Mucosa of stomach (tissue), 1 donor: Measurements from ENCODE around the gene LMF1.

Experiments
- H3K27me3 ChIP-seq: one replicate; pipeline ENCODE4 v1.7.0; 2013; ENCODE audit warnings: mild to moderate bottlenecking, low read length; ENCODE audit not compliant: control insufficient read depth, insufficient read depth
- H3K36me3 ChIP-seq: one replicate; pipeline ENCODE4 v1.7.0; 2013; ENCODE audit warnings: low read length; ENCODE audit not compliant: control insufficient read depth, insufficient read depth
- H3K4me1 ChIP-seq: one replicate; pipeline ENCODE4 v1.7.0; 2013; ENCODE audit warnings: mild to moderate bottlenecking, low read length; ENCODE audit not compliant: control insufficient read depth, insufficient read depth
- H3K4me3 ChIP-seq: one replicate; pipeline ENCODE4 v1.7.0; 2013; ENCODE audit warnings: low read length
- H3K9ac ChIP-seq: one replicate; pipeline ENCODE4 v1.7.0; 2013; ENCODE audit warnings: mild to moderate bottlenecking, low read length, moderate library complexity
- H3K9me3 ChIP-seq: one replicate; pipeline ENCODE4 v1.7.0; 2013; ENCODE audit warnings: mild to moderate bottlenecking, low read length, moderate library complexity; ENCODE audit not compliant: control insufficient read depth
- donor health status: Pancreatic carcinoma.

Gene LMF1

GRCh38 chr16:896261-897199 lies 74.3 kb downstream of the LMF1 start:
- Histone ChIP-seq H3K36me3 (no peaks in the 10 kb centered on the region), H3K4me1 (no peaks in the 10 kb centered on the region), H3K4me3 (no peak overlapping the region), H3K9me3 (no peaks in the 10 kb centered on the region), H3K27me3 (no peaks in the 10 kb centered on the region), H3K9ac (no peak overlapping the region)

DNA sequence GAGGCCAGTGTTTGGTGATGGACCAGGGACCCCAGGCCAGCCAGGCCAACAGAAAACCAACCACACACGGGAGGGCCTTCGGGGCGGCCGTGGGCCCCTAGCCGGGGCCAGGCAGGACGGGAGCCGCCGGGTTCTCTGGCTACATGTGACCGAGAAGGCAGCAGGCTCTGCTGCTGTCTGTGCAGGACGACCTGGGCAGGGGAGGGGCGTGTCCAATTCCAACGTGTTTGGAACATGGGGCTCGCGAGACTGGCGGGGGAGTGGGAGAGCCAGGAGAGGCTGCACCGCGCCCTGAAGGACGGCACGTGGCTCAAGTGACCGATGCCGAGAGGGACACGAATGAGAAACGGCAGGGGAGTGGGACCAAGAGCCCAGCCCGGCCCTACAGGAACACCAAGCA lies 75.4 kb downstream of the LMF1 start:
- Histone ChIP-seq H3K9ac (no peak overlapping the region), H3K9me3 (no peaks in the 10 kb centered on the region), H3K4me1 (no peaks in the 10 kb centered on the region), H3K36me3 (no peaks in the 10 kb centered on the region), H3K4me3 (no peak overlapping the region), H3K27me3 (no peaks in the 10 kb centered on the region)

DNA sequence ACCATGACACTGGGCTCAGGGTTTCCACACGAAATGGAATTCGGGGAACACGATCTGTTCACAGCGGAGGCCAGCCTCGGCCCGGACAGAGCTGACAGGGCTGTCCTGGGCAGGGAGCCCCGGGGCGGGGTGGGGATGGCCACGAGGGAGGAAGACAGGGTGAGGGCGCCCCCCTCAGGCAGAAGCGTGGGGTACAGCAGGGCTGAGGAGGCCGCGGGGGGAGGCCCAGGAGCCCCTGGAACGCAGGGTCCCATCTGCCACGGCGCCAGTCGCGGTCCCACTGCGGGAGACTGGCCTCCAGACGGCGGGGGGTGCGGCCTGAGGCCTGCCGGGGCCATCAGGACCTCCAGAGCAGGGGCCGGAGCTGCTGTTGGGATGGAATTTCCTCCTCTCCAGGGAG lies 75.9 kb downstream of the LMF1 start:
- Histone ChIP-seq H3K36me3 (no peaks in the 10 kb centered on the region), H3K4me3 (no peak overlapping the region), H3K9me3 (no peaks in the 10 kb centered on the region), H3K27me3 (no peaks in the 10 kb centered on the region), H3K9ac (no peak overlapping the region), H3K4me1 (no peaks in the 10 kb centered on the region)

DNA sequence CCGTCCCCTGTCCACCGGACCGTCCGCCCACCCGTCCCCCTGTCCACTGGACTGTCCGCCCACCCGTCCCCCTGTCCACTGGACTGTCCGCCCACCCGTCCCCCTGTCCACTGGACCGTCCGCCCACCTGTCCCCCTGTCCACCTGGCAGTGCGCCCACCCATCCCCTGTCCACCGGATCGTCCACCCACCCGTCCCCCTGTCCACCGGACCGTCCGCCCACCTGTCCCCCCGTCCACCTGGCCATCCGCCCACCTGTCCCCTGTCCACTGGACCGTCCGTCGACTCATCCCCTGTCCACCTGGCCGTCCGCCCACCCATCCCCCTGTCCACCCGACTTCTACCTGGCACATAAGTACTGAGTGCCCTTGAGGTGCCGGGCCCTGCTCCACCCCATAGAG lies 76.6 kb downstream of the LMF1 start:
- Histone ChIP-seq H3K4me1 (no peaks in the 10 kb centered on the region), H3K27me3 (no peaks in the 10 kb centered on the region), H3K9ac (no peak overlapping the region), H3K4me3 (no peak overlapping the region), H3K9me3 (no peaks in the 10 kb centered on the region), H3K36me3 (no peaks in the 10 kb centered on the region)

DNA sequence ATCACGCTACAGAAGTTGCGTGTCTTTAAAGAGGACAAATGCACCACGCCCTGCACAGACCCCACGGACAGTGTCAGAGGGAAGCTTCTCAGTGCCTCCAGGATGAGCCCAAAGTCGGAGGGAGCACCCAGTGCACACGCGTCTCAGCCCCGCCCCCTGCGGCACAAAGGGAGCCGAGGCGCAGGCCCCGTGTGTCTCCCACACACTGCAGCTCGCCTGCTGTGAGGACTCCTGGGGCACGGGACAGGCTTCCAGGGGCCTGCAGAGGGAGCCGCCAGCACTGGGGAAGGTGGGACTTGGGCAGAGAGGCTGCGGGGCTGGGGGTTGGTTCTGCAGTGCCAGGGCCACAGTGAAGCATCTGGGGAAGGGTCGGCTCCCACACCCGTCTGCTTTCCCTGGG lies 77.4 kb downstream of the LMF1 start:
- H3K27me3 ChIP-seq: no peaks in the 10 kb centered on the region
- H3K4me1 ChIP-seq: no peaks in the 10 kb centered on the region
- H3K4me3 ChIP-seq: no peak overlapping the region
- H3K9ac ChIP-seq: no peak overlapping the region
- no peaks in the 10 kb centered on the region for H3K36me3 ChIP-seq
- H3K9me3 ChIP-seq: no peaks in the 10 kb centered on the region

DNA sequence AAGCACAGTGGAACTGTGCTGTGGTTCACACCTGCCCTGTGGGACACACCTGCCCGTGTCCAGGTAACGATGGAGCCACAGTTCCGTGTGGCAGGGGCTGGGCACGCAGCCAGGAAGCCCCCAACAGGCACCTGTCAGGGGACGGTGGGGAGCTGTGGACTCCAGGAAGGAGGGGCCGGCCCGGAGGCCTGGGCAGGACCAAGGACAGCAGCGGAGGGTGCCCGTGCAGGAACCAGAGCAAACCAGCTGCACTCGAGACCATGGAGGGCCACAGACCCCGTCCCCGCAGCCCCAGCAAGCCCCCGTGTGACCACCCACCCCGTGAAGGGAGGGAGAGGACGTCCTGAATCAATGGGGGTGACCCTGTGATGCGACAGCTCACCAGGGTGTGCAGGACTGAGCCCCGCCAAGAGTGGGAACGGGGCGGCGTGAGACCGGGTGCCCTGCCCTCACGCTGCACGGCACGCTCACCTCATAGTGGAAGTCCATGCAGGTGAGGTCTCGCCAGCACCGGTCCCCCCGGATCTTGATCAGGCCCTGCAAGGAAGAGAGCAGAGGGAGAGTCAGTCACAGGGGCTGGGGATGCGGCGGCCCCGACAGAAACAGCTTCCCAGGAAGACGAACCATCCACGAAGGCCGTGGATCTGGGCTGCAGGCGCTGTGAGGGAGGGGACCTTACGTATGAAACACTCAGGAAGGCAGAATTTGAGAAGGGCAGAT lies 78.1 kb downstream of the LMF1 start:
- Histone ChIP-seq H3K9me3 (no peaks in the 10 kb centered on the region), H3K4me3 (no peak overlapping the region), H3K36me3 (no peaks in the 10 kb centered on the region), H3K9ac (no peak overlapping the region), H3K27me3 (no peaks in the 10 kb centered on the region), H3K4me1 (no peaks in the 10 kb centered on the region)

- no peaks in the 10 kb centered on the region for H3K9me3 ChIP-seq
- no peaks in the 10 kb centered on the region for H3K4me1 ChIP-seq
- H3K4me3 ChIP-seq: no peak overlapping the region
- no peaks in the 10 kb centered on the region for H3K27me3 ChIP-seq
- no peaks in the 10 kb centered on the region for H3K36me3 ChIP-seq
- no peak overlapping the region for H3K9ac ChIP-seq
Measured at GRCh38 chr16:892006-892405, 78.8 kb downstream of the LMF1 start.

DNA sequence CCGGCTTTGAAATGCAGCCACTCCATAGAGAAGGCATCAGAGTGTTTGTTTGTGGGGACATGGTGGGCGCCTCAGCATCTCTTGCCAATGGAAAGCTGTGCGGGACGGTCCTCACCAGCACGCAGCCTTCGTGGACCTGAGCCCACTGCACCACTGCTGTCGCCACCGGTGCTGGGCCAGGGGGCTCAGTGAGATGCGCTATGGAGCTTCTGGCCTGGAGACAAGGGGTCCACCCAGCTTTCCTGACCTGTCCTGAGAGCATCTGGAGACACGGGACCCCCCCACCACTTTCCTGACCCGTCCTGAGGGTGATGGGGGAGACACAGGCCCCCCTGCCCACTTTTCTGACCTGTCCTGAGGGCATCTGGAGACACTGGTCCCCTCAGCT lies 79.4 kb downstream of the LMF1 start:
- Histone ChIP-seq H3K4me3 (no peak overlapping the region), H3K9me3 (no peaks in the 10 kb centered on the region), H3K27me3 (no peaks in the 10 kb centered on the region), H3K36me3 (no peaks in the 10 kb centered on the region), H3K9ac (no peak overlapping the region), H3K4me1 (no peaks in the 10 kb centered on the region)

DNA sequence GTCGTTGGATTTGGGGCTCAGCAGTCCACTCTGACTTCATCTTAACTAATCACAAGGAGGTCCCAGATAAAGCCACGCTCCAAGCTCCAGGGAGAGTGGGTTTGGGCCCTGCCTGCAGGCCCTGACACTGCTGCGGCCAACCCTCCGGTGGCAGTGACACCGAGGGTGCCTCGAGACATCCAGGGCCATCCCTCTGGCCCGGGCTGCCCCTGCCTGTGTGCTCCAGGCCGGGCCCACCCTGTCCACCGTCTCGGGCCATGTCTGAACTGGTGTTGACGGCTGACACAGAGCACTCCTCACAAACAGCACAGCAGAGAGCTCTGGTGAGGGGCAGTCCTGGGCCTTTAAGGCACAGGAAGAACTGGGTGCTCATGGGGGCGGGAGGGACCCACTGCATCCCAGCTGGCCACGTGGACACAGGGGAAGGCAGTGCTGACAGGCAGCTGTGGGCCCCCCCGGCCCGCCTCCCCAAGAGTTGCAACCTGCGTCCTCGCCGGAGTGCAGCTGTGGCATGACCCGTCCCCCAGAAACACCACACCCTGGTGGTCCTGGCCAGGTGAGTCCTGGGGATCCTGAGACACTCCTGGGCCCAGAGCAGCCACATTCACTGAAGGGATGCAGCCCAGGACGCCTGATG lies 80.0 kb downstream of the LMF1 start:
- no peaks in the 10 kb centered on the region for H3K27me3 ChIP-seq
- H3K9me3 ChIP-seq: no peaks in the 10 kb centered on the region
- H3K36me3 ChIP-seq: no peaks in the 10 kb centered on the region
- H3K4me3 ChIP-seq: no peak overlapping the region
- no peaks in the 10 kb centered on the region for H3K4me1 ChIP-seq
- no peak overlapping the region for H3K9ac ChIP-seq

DNA sequence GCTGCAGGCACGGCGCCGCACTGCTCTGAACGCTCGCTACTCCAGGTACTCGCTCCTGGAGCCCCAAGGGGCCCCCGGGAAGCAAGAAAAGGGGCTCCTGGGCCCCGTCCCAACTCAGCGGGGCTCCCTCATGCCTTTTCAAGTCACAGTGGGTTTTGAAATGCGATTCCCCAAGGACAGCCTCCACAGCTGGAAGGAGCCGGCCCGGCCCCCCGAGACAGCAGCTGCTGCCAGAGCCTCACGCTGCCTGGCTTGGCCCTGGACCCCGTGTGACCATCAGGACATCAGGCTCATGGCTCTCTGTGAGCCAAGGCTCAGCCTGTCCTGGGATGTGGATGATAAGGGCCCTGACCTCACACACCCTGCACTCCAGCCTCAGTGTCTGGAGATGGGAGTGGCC lies 80.6 kb downstream of the LMF1 start:
- no peak overlapping the region for H3K9ac ChIP-seq
- H3K27me3 ChIP-seq: no peaks in the 10 kb centered on the region
- no peaks in the 10 kb centered on the region for H3K9me3 ChIP-seq
- H3K4me3 ChIP-seq: no peak overlapping the region
- no peaks in the 10 kb centered on the region for H3K4me1 ChIP-seq
- H3K36me3 ChIP-seq: no peaks in the 10 kb centered on the region

DNA sequence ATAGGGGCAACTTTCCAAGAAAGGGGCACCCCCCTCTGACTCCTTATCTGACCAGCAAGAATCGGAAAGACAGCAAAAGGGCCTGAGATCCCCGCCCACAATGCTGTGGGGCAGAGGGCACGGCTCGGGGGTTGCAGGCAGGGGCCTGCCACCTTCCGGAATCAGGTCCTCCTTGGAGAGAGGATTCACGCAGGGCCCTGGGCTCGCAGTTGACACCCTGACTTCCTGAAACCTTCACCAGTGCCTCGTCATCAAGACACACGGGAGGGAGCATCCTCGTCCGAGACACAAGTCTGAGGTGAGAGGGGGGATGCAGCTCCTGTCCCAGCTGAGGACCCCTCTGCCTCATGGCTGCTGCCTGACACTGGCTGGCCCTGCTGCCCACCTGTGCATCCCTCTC lies 81.2 kb downstream of the LMF1 start:
- Histone ChIP-seq H3K9me3 (no peaks in the 10 kb centered on the region), H3K4me1 (no peaks in the 10 kb centered on the region), H3K36me3 (no peaks in the 10 kb centered on the region), H3K27me3 (no peaks in the 10 kb centered on the region), H3K9ac (no peak overlapping the region), H3K4me3 (no peak overlapping the region)

GRCh38 chr16:888901-889570 lies 81.7 kb downstream of the LMF1 start:
- Histone ChIP-seq H3K9me3 (no peaks in the 10 kb centered on the region), H3K9ac (no peak overlapping the region), H3K4me1 (no peaks in the 10 kb centered on the region), H3K27me3 (no peaks in the 10 kb centered on the region), H3K4me3 (no peak overlapping the region), H3K36me3 (no peaks in the 10 kb centered on the region)
